K562 (cell line): ENCODE measurements around the gene LMO4. TPM values are rescaled to one million over a fixed set of nuclear protein-coding genes. Genes with fewer than 3 reads are reported as not detected.

Experiments used
- ATAC-seq: fragments of 200-7000 bp; cut with Tn5 transposase; 3 replicates; pipeline ENCODE4 v1.9.1; 2020; ENCODE audit warnings: moderate library complexity
- BruUV-seq: library from RNA; stranded (reverse); fragments of 400-500 nt; replicated peaks from 2 replicates; lab custom pipeline; 2021; lab: Mats Ljungman, UMichigan
- CTCF ChIA-PET: fragments of 300-600 bp; formaldehyde crosslinking; extraction: SDS; loops from one replicate; lab custom pipeline; 2021; ENCODE audit warnings: low intra/inter-chr PET ratio; lab: Yijun Ruan, JAX
- POLR2A ChIA-PET: fragments of 300-600, 350-650 bp; sonication (Branson Sonifier 250); formaldehyde crosslinking; extraction: SDS; loops from one replicate; lab custom pipeline; 2021; ENCODE audit warnings: antibody characterized with exemption, inconsistent platforms; lab: Yijun Ruan, JAX
- DNase-seq, 4 experiments: peaks; one replicate each; pipeline versions ENCODE4 v3.0.0 to v3.0.0-alpha.2; 2011 to 2018; ENCODE audit warnings: low spot score in 3 of 4, mixed read lengths in 3 of 4; ENCODE audit errors: extremely low read depth in 1 of 4
- FAIRE-seq: peaks from 2 replicates; lab custom pipeline; 2011; peaks lifted over from hg19 to GRCh38; lab: Jason Lieb, UNC
- H2AFZ ChIP-seq: 2 replicates; pipeline ENCODE4 v1.6.0; 2011; ENCODE audit warnings: low read depth, low read length, control low read depth, inconsistent platforms
- H3K27ac ChIP-seq: fragments of 200-600 bp; 3 replicates; pipeline ENCODE4 v1.8.0; 2011; ENCODE audit warnings: low read depth, mild to moderate bottlenecking, control low read depth, inconsistent platforms, low read length, moderate library complexity, mixed read lengths; ENCODE audit errors: extremely low read depth
- H3K27me3 ChIP-seq, 2 experiments: fragments of 300-600 bp in 1 of 2; 2 replicates in 1 of 2; 3 replicates in 1 of 2; pipeline versions ENCODE4 v1.6.0 to v1.8.0; 2011; ENCODE audit warnings: inconsistent platforms in 2 of 2, low read length in 2 of 2, mild to moderate bottlenecking in 1 of 2, mixed read lengths in 1 of 2, moderate library complexity in 1 of 2; ENCODE audit not compliant: control insufficient read depth in 2 of 2, insufficient read depth in 2 of 2
- H3K36me3 ChIP-seq: fragments of 300-600 bp; 3 replicates; pipeline ENCODE4 v1.8.0; 2011; ENCODE audit warnings: mild to moderate bottlenecking, low read length, inconsistent platforms; ENCODE audit not compliant: control insufficient read depth, insufficient read depth
- H3K4me1 ChIP-seq, 2 experiments: fragments of 200-600 bp in 1 of 2; replicated peaks in 1 of 2; 2 replicates in 1 of 2; 3 replicates in 1 of 2; pipeline versions ENCODE4 v1.5.1 to v1.8.0; 2011; ENCODE audit warnings: inconsistent platforms in 2 of 2, low read length in 2 of 2, mild to moderate bottlenecking in 1 of 2, mixed read lengths in 1 of 2, moderate library complexity in 1 of 2; ENCODE audit not compliant: control insufficient read depth in 2 of 2, insufficient read depth in 2 of 2
- H3K4me2 ChIP-seq: 2 replicates; pipeline ENCODE4 v1.6.1; 2011; ENCODE audit warnings: low read length, control low read depth, inconsistent platforms, mixed read lengths; ENCODE audit not compliant: insufficient read depth
- H3K4me3 ChIP-seq: fragments of 200-600 bp; sonication (generic), shearing (Covaris generic); 2 replicates; pipeline ENCODE4 v1.5.1; 2016; ENCODE audit warnings: control low read depth, inconsistent platforms
- H3K79me2 ChIP-seq: fragments of 200-600 bp; 3 replicates; pipeline ENCODE4 v1.8.0; 2011; ENCODE audit warnings: low read length, inconsistent platforms; ENCODE audit not compliant: control insufficient read depth, insufficient read depth
- H3K9ac ChIP-seq, 2 experiments: 2 replicates each; pipeline versions ENCODE4 v1.6.0 to v1.6.1; 2011; ENCODE audit warnings: low read depth in 2 of 2, low read length in 2 of 2, control low read depth in 1 of 2, inconsistent platforms in 1 of 2, mild to moderate bottlenecking in 1 of 2, mixed read lengths in 1 of 2; ENCODE audit not compliant: insufficient read depth in 1 of 2
- H3K9me1 ChIP-seq: one replicate; pipeline ENCODE4 v1.6.0; 2011; ENCODE audit warnings: inconsistent platforms, mild to moderate bottlenecking, low read length, moderate library complexity; ENCODE audit not compliant: control insufficient read depth, insufficient read depth
- H3K9me3 ChIP-seq: replicated peaks from 2 replicates; pipeline ENCODE4 v1.5.1; 2011; ENCODE audit warnings: low read depth, low read length, inconsistent platforms; ENCODE audit not compliant: control insufficient read depth, insufficient read depth
- H4K20me1 ChIP-seq: replicated peaks from 2 replicates; pipeline ENCODE4 v1.6.1; 2011; ENCODE audit warnings: low read length, inconsistent platforms, mixed read lengths; ENCODE audit not compliant: control insufficient read depth, insufficient read depth
- ILK ChIP-seq: fragments of 450-650 bp; IDR thresholded peaks from 2 replicates; pipeline ENCODE4 v1.6.1; 2016; ENCODE audit warnings: missing genetic modification characterization, low read depth, mild to moderate bottlenecking, missing compliant biosample characterization, moderate library complexity, borderline replicate concordance
- TAF9B ChIP-seq: fragments of 450-650 bp; IDR thresholded peaks from 2 replicates; pipeline ENCODE4 v1.6.1; 2018; ENCODE audit warnings: mild to moderate bottlenecking; ENCODE audit not compliant: partially characterized antibody
- ZBTB17 ChIP-seq: fragments of 450-650 bp; formaldehyde crosslinking; IDR thresholded peaks from 2 replicates; pipeline ENCODE4 v1.4.0; 2020; ENCODE audit warnings: mild to moderate bottlenecking
- WGBS: fragments of 100-300 bp; shearing (Covaris generic); methylation state at CpG from one replicate; pipeline ENCODE4 v1.1.6; 2016; ENCODE audit warnings: low coverage, mixed read lengths; ENCODE audit not compliant: insufficient coverage; ENCODE audit errors: missing lambda C conversion rate; 5-methylcytosine and 5-hydroxymethylcytosine counted together
- in situ Hi-C: fragments of 300-500 bp; cut with MboI; formaldehyde crosslinking; loops from 4 replicates; pipeline ENCODE4 v1.15.0; 2018; ENCODE audit warnings: inconsistent platforms, mixed read lengths
- intact Hi-C: fragments of 100-400 bp; cut with micrococcal nuclease; formaldehyde crosslinking; loops from 2 replicates; pipeline ENCODE4 v1.14.2; 2022
- polyA plus RNA-seq, 8 experiments: library from polyadenylated mRNA; depleted of rRNA in 4 of 8; stranded (reverse) in 5 of 8; unstranded in 3 of 8; fragments of >200 nt; fragmentation: Nextera tagmentation in 2 of 8; fragmentation: Illumina TruSeq in 1 of 8; extraction: Ambion mirVana in 2 of 8; extraction: Trizol in 1 of 8; gene quantifications; 2 replicates each; pipeline versions ENCODE4 v1.2.1 to v1.2.3, GENCODE V29; 2011 to 2014; ENCODE audit warnings: inconsistent platforms in 1 of 8, missing spikeins in 1 of 8
- total RNA-seq, 7 experiments: library from RNA; depleted of rRNA in 6 of 7; stranded (reverse); fragments of >200 nt in 6 of 7; fragmentation: Illumina TruSeq in 2 of 7; extraction: Trizol in 2 of 7; gene quantifications; 2 replicates each; pipeline versions ENCODE4 v1.2.1 to v1.2.3, GENCODE V29; 2011 to 2021; ENCODE audit warnings: low replicate concordance in 1 of 7
- TF ChIP-seq, protein P1 (sequence below): fragments of 450-650 bp; IDR thresholded peaks from 2 replicates; pipeline ENCODE4 v1.6.1; 2017; ENCODE audit warnings: mild to moderate bottlenecking, moderate library complexity
- TF ChIP-seq, protein P2 (sequence below): fragments of 250-450 bp; sonication (Bioruptor Pico); IDR thresholded peaks from 2 replicates; pipeline ENCODE4 v1.5.0; 2021; ENCODE audit warnings: mild to moderate bottlenecking, moderate library complexity
- TF ChIP-seq, protein P3 (sequence below): sonication (generic); formaldehyde crosslinking; IDR thresholded peaks from 2 replicates; pipeline ENCODE4 v1.8.0; 2022; ENCODE audit warnings: mild to moderate bottlenecking, missing genetic modification reagents

Gene LMO4
- total and polyA plus RNA-seq, 9 of the 15 experiments (the other 6 are each of a cell fraction or from before 2014, with no cell fraction given) = 3.1 to 35.3 (median 22.4) TPM

DNA sequence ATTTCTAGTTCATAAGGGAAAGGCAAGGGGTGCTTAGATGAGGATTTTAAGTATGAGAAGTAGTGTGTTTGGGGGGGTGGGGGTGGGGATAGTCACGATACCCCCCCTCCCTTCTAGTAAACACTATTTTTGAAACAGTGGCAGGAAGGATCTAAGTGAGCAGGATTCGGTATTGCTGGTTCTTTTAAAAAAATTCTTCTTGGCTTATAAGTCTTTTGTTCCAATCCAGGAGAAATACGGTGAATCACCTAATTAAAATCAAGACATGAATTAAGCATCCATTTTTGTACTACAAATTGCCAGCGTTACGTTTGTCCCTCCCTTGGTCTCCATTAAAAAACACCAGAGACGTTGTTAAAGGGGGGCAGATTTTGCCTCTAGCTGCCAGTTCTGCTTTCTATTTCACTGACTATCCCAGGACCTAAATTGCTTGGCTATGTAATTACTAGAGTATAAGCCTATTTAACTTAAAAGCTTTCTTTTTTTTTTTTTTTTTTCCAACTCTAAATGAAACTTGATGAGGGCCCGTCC is 911 bp downstream of the LMO4 start (continued):
- TF ChIP-seq, protein P1, sequence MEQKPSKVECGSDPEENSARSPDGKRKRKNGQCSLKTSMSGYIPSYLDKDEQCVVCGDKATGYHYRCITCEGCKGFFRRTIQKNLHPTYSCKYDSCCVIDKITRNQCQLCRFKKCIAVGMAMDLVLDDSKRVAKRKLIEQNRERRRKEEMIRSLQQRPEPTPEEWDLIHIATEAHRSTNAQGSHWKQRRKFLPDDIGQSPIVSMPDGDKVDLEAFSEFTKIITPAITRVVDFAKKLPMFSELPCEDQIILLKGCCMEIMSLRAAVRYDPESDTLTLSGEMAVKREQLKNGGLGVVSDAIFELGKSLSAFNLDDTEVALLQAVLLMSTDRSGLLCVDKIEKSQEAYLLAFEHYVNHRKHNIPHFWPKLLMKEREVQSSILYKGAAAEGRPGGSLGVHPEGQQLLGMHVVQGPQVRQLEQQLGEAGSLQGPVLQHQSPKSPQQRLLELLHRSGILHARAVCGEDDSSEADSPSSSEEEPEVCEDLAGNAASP = no peak

- DNase-seq (peak in 2 of 4 experiments; percentile 43 to 56), ATAC-seq (no peak), FAIRE-seq (peak; percentile 76)
- H2AFZ ChIP-seq = peak overlapping the region; percentile 27; the same call in 1 of the 2 replicates
- in situ Hi-C loops = no loop called here
- H3K9me3 ChIP-seq = no peaks in the 10 kb centered on the region
- H3K9ac ChIP-seq = peak overlapping the region; percentile 75 to 77; a peak in 3 of 4 replicates
- BruUV-seq = no TSS peak
- intact Hi-C loops = loop anchor here (10.0 kb wide), 1 partner anchor 1355 kb away; the partner anchor contains the start of gene PKN2
- no peaks in the 10 kb centered on the region; the same call in 1 of the 2 replicates for H4K20me1 ChIP-seq
- H3K4me2 ChIP-seq = peak overlapping the region; percentile 79
- ChIA-PET CTCF (no interaction called here), POLR2A (interaction anchor here (0.6 to 2.2 kb wide), 7 partner anchors 12 to 166 kb away, joined by 3 to 13 read pairs (median 3); no protein-coding TSS in a partner anchor)
- 2% methylated on average over 19 of the region's 19 CpGs for WGBS
- no peaks in the 10 kb centered on the region for H3K9me1 ChIP-seq
- H3K79me2 ChIP-seq = peaks cover 32% of the 10 kb centered on the region
- H3K27me3 ChIP-seq = no peaks in the 10 kb centered on the region
- H3K4me1 ChIP-seq = peaks cover 17 to 20% of the 10 kb centered on the region in 2 experiments; a peak in 4 of 5 replicates
- H3K36me3 ChIP-seq = peaks cover 9% of the 10 kb centered on the region; the same call in 2 of the 3 replicates
- H3K4me3 ChIP-seq = peak overlapping the region; percentile 80
- H3K27ac ChIP-seq = peak overlapping the region; percentile 84; the same call in 2 of the 3 replicates
- TF ChIP-seq, protein P2, sequence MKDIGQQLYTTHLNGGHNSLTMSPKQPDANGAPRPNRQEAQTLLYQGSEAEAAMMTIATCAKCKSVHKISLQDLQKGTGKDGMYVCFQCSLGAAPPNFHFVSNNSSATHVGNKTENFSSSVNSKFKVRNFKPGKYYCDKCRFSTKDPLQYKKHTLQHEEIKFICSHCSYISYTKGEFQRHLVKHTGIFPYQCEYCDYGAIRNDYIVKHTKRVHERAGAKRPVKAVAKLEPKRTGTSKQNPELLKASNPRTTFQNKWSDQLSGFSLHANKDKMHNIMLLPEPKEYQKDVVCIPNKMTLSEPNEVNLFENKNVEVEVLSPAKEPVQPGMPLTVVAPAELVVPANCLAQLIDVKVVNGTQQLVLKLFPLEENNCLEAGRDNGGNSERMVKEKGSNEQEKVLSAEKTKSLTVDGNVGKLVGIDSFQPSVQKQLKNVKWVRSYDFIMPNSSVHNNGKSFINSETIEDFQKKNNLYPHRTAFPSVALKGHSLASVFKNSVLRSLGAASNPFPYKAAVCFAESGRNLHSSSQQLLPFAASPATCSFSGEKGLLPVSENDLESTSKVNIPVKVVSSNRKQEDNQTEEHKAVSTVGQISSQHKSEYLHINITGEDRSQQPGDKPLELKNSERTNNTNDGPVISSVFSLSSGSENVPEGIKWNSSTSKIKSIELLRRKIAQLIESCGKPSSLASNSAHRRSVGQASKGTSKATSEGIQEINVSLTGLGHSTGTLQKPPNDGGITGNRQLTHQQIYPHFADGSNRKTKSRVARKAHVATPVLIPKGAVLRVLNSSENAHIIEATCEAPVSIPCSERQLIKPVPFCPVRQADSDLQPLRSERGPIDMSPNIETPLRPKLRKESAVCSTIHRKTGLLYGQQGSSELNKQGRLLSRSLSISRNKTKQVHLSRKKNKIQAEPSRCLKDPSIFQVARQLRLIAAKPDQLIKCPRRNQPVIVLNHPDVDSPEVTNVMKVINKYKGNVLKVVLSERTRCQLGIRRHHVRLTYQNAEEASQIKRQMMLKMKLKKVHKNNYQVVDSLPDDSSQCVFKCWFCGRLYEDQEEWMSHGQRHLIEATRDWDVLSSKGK = no peak
- TF ChIP-seq ZBTB17 (CRISPR knock-in tag) (no peak), TAF9B (no peak), ILK (no peak)
- TF ChIP-seq, protein P3, sequence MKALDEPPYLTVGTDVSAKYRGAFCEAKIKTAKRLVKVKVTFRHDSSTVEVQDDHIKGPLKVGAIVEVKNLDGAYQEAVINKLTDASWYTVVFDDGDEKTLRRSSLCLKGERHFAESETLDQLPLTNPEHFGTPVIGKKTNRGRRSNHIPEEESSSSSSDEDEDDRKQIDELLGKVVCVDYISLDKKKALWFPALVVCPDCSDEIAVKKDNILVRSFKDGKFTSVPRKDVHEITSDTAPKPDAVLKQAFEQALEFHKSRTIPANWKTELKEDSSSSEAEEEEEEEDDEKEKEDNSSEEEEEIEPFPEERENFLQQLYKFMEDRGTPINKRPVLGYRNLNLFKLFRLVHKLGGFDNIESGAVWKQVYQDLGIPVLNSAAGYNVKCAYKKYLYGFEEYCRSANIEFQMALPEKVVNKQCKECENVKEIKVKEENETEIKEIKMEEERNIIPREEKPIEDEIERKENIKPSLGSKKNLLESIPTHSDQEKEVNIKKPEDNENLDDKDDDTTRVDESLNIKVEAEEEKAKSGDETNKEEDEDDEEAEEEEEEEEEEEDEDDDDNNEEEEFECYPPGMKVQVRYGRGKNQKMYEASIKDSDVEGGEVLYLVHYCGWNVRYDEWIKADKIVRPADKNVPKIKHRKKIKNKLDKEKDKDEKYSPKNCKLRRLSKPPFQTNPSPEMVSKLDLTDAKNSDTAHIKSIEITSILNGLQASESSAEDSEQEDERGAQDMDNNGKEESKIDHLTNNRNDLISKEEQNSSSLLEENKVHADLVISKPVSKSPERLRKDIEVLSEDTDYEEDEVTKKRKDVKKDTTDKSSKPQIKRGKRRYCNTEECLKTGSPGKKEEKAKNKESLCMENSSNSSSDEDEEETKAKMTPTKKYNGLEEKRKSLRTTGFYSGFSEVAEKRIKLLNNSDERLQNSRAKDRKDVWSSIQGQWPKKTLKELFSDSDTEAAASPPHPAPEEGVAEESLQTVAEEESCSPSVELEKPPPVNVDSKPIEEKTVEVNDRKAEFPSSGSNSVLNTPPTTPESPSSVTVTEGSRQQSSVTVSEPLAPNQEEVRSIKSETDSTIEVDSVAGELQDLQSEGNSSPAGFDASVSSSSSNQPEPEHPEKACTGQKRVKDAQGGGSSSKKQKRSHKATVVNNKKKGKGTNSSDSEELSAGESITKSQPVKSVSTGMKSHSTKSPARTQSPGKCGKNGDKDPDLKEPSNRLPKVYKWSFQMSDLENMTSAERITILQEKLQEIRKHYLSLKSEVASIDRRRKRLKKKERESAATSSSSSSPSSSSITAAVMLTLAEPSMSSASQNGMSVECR (CRISPR knock-in tag) = 0 out of 2 replicates have a peak, but pooled peaks have one; percentile 32
These were observed 1.6 kb downstream of the LMO4 start for GRCh38 chr1:87330057-87330884.
